Neural progenitor cell (in vitro differentiated cells): ENCODE data around the gene CNTNAP2. TPM values are rescaled to one million over a fixed set of nuclear protein-coding genes. Genes with fewer than 3 reads are reported as not detected.

ENCODE experiments used
- DNase-seq: peaks from one replicate; pipeline ENCODE4 v3.0.0-alpha.2; 2016; ENCODE audit warnings: low spot score
- H2AFZ ChIP-seq: fragments of 200-600 bp; sonication (generic); replicated peaks from 2 replicates; pipeline ENCODE4 v1.6.1; 2016; ENCODE audit warnings: antibody characterized with exemption
- H3F3A ChIP-seq: fragments of 200-600 bp; sonication (generic); 2 replicates; pipeline ENCODE4 v1.6.1; 2016; ENCODE audit warnings: antibody characterized with exemption, low read depth
- H3K27ac ChIP-seq: fragments of 200-600 bp; sonication (generic); 2 replicates; pipeline ENCODE4 v1.5.1; 2016; ENCODE audit warnings: mild to moderate bottlenecking
- H3K27me3 ChIP-seq: fragments of 200-600 bp; sonication (generic); 2 replicates; pipeline ENCODE4 v1.6.1; 2016; ENCODE audit warnings: mild to moderate bottlenecking, moderate library complexity
- H3K36me3 ChIP-seq: fragments of 200-600 bp; sonication (generic); 2 replicates; pipeline ENCODE4 v1.5.1; 2016
- H3K4me1 ChIP-seq: fragments of 200-600 bp; sonication (generic); 2 replicates; pipeline ENCODE4 v1.6.1; 2016; ENCODE audit warnings: mixed run types
- H3K4me2 ChIP-seq: fragments of 200-600 bp; sonication (generic); 2 replicates; pipeline ENCODE4 v1.6.1; 2016
- H3K4me3 ChIP-seq: fragments of 200-600 bp; sonication (generic); 2 replicates; pipeline ENCODE4 v1.5.1; 2016
- H3K79me2 ChIP-seq: fragments of 200-600 bp; sonication (generic); 2 replicates; pipeline ENCODE4 v1.6.1; 2016; ENCODE audit warnings: low read depth
- H3K9ac ChIP-seq: fragments of 200-600 bp; sonication (generic); 2 replicates; pipeline ENCODE4 v1.6.1; 2016
- H3K9me3 ChIP-seq: fragments of 200-600 bp; sonication (generic); 2 replicates; pipeline ENCODE4 v1.5.1; 2016; ENCODE audit warnings: low read depth
- H4K20me1 ChIP-seq: fragments of 200-600 bp; sonication (generic); 2 replicates; pipeline ENCODE4 v1.6.1; 2016; ENCODE audit warnings: low read depth
- H3K27ac Mint-ChIP-seq: 3 replicates; pipeline ENCODE4 v1.8.0; 2021; ENCODE audit warnings: mixed read lengths
- H3K27me3 Mint-ChIP-seq: 2 replicates; pipeline ENCODE4 v1.8.0; 2022; ENCODE audit warnings: low read depth, mild to moderate bottlenecking, inconsistent platforms, moderate library complexity, mixed read lengths; ENCODE audit not compliant: insufficient read depth
- H3K36me3 Mint-ChIP-seq: 3 replicates; pipeline ENCODE4 v1.8.0; 2021; ENCODE audit warnings: mixed read lengths
- H3K4me1 Mint-ChIP-seq: 3 replicates; pipeline ENCODE4 v1.8.0; 2021; ENCODE audit warnings: mixed read lengths
- H3K4me3 Mint-ChIP-seq: 3 replicates; pipeline ENCODE4 v1.8.0; 2021; ENCODE audit warnings: mild to moderate bottlenecking, moderate library complexity, mixed read lengths
- H3K9me3 Mint-ChIP-seq: 3 replicates; pipeline ENCODE4 v1.8.0; 2020; ENCODE audit warnings: mixed read lengths
- CTCF ChIP-seq: fragments of 200-600 bp; sonication (generic); IDR thresholded peaks from 2 replicates; pipeline ENCODE4 v1.5.1; 2017; ENCODE audit warnings: antibody characterized with exemption, mild to moderate bottlenecking
- EZH2 ChIP-seq: fragments of 200-600 bp; sonication (generic); IDR thresholded peaks from 2 replicates; pipeline ENCODE4 v1.6.1; 2017; ENCODE audit warnings: antibody characterized with exemption, mild to moderate bottlenecking, moderate library complexity
- EZH2phosphoT487 ChIP-seq: fragments of 200-600 bp; sonication (generic); IDR thresholded peaks from 2 replicates; pipeline ENCODE4 v1.6.1; 2017; ENCODE audit warnings: antibody characterized with exemption
- total RNA-seq: library from RNA; depleted of rRNA; stranded (reverse); fragments of >200 nt; gene quantifications from 2 replicates; pipeline ENCODE4 v1.2.3, GENCODE V29; 2015; ENCODE audit warnings: low replicate concordance

Gene CNTNAP2
- total RNA-seq, 1 donor from 2014 or later, result 126 TPM

GRCh38 chr7:146557971-146558469 lies 441.4 kb downstream of the CNTNAP2 start:
- H3K79me2 ChIP-seq, result no peaks in the 10 kb centered on the region
- no peak for DNase-seq
- no peak overlapping the region for H3K9ac ChIP-seq
- H3K27me3 ChIP-seq, result no peaks in the 10 kb centered on the region
- no peaks in the 10 kb centered on the region for H3K4me1 ChIP-seq
- H3F3A ChIP-seq, result no peaks in the 10 kb centered on the region
- no peaks in the 10 kb centered on the region for H3K36me3 Mint-ChIP-seq
- H3K4me1 Mint-ChIP-seq, result no peaks in the 10 kb centered on the region
- no peak overlapping the region for H3K27ac Mint-ChIP-seq
- H3K36me3 ChIP-seq, result no peaks in the 10 kb centered on the region
- no peak overlapping the region for H3K4me3 ChIP-seq
- no peak overlapping the region for H2AFZ ChIP-seq
- no peaks in the 10 kb centered on the region for H3K9me3 ChIP-seq
- TF ChIP-seq EZH2 (no peak), CTCF (no peak), EZH2phosphoT487 (no peak)
- no peak overlapping the region for H3K4me3 Mint-ChIP-seq
- H3K27me3 Mint-ChIP-seq, result peaks cover 4% of the 10 kb centered on the region
- no peaks in the 10 kb centered on the region for H3K9me3 Mint-ChIP-seq
- no peaks in the 10 kb centered on the region for H4K20me1 ChIP-seq
- no peak overlapping the region for H3K4me2 ChIP-seq
- H3K27ac ChIP-seq, result no peak overlapping the region

GRCh38 chr7:146565872-146566271 lies 449.3 kb downstream of the CNTNAP2 start:
- H3K4me3 Mint-ChIP-seq, result no peak overlapping the region
- H2AFZ ChIP-seq, result peak overlapping the region; percentile 51
- no peak overlapping the region for H3K27ac ChIP-seq
- no peaks in the 10 kb centered on the region for H3K4me1 ChIP-seq
- H3F3A ChIP-seq, result no peaks in the 10 kb centered on the region
- TF ChIP-seq EZH2phosphoT487 (no peak), CTCF (no peak), EZH2 (no peak)
- H4K20me1 ChIP-seq, result no peaks in the 10 kb centered on the region
- no peak overlapping the region for H3K4me2 ChIP-seq
- H3K9me3 Mint-ChIP-seq, result no peaks in the 10 kb centered on the region
- DNase-seq, result no peak
- H3K4me1 Mint-ChIP-seq, result no peaks in the 10 kb centered on the region
- H3K36me3 Mint-ChIP-seq, result no peaks in the 10 kb centered on the region
- H3K9ac ChIP-seq, result no peak overlapping the region
- no peaks in the 10 kb centered on the region for H3K36me3 ChIP-seq
- peaks cover 2% of the 10 kb centered on the region for H3K27me3 Mint-ChIP-seq
- H3K9me3 ChIP-seq, result no peaks in the 10 kb centered on the region
- no peaks in the 10 kb centered on the region for H3K27me3 ChIP-seq
- no peak overlapping the region for H3K4me3 ChIP-seq
- no peak overlapping the region for H3K27ac Mint-ChIP-seq
- no peaks in the 10 kb centered on the region for H3K79me2 ChIP-seq

- H3K9me3 Mint-ChIP-seq, result no peaks in the 10 kb centered on the region
- Histone ChIP-seq H3K36me3 (no peaks in the 10 kb centered on the region), H3F3A (no peaks in the 10 kb centered on the region), H3K4me1 (no peaks in the 10 kb centered on the region), H3K9me3 (no peaks in the 10 kb centered on the region), H3K4me3 (no peak overlapping the region), H3K27me3 (no peaks in the 10 kb centered on the region), H3K27ac (no peak overlapping the region), H3K9ac (no peak overlapping the region), H3K4me2 (no peak overlapping the region), H2AFZ (no peak overlapping the region), H4K20me1 (no peaks in the 10 kb centered on the region), H3K79me2 (no peaks in the 10 kb centered on the region)
- TF ChIP-seq CTCF (no peak), EZH2 (no peak), EZH2phosphoT487 (no peak)
- DNase-seq, result no peak
- H3K27me3 Mint-ChIP-seq, result no peaks in the 10 kb centered on the region
- H3K4me3 Mint-ChIP-seq, result no peak overlapping the region
- H3K27ac Mint-ChIP-seq, result no peak overlapping the region
- H3K4me1 Mint-ChIP-seq, result peaks cover 3% of the 10 kb centered on the region
- no peaks in the 10 kb centered on the region for H3K36me3 Mint-ChIP-seq
These were observed 459.3 kb downstream of the CNTNAP2 start for GRCh38 chr7:146575903-146576302.
